ENCODE measurements around the gene CENPA.

GRCh38 chr2:26818255-26818654 lies 32.4 kb downstream of the CENPA start:
- TF ChIP-seq CTCF (IDR thresholded peaks at IDR 0.05) (no peak), POLR2A (IDR thresholded peaks at IDR 0.05) (no peak), POLR2AphosphoS5 (IDR thresholded peaks at IDR 0.05; ENCODE audit: insufficient read depth in 1 of 2, low read depth in 1 of 2) (no peak)
